Activated CD8-positive, alpha-beta memory T cell treated with anti-CD3 and anti-CD28 coated beads, Interleukin-2, amount 50 U/mL, for 1 hour (primary cell): ENCODE results near the gene BDP1.
"Not testable (repeated sequence)": the region's sequence is repeated elsewhere in the genome, so short reads cannot be mapped to it uniquely, and the experiment has no call there.

ENCODE experiments used
- DNase-seq: peaks from one replicate; pipeline ENCODE4 v3.0.0-alpha.2; 2020; ENCODE audit errors: extremely low read depth

BDP1 gene

GRCh38 chr5:71569748-71570509 is 114.5 kb downstream of the BDP1 start:
- DNase-seq = no peak

DNA sequence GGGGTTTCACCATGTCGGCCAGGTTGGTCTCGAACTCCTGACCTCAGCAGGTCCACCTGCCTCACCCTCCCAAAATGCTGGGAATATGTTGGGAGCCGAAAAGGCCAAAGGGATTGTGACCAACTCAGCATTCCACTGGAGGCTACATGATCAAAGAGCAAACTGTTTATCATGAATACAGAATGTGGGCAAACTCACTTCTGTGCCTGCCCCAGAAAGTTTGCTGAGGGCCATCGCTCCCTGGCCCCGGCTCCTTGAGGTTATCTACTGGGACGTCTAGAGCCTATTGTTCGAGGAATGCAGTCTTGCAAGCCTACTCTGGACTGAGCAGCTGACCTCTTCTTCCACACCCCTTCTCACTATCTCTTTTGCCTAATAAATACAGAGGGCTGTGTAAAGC is 116.4 kb downstream of the BDP1 start:
- not testable (repeated sequence) for DNase-seq

DNA sequence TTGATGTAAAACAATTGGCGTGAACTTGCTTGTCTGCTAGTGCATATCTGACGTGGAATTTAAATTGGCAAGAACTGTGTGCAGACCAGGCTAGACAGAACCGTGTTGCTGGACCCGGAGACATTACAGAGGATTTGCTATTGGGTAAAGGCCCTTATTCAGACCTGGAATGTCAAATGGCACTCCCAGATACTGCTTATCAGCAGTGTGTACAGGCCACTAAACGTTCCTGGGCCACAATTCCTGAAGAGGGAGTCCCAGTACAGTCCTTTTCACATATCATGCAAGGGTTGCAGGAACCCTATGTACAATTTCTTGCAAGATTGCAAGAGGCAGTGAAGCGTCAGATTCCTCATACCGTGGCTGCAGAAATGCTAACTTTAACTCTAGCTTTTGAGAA is 118.1 kb downstream of the BDP1 start:
- DNase-seq = no peak

GRCh38 chr5:71575588-71575987 is 120.1 kb downstream of the BDP1 start:
- DNase-seq = not testable (repeated sequence)

- no peak for DNase-seq
Measured at GRCh38 chr5:71576241-71576640, 120.8 kb downstream of the BDP1 start.

GRCh38 chr5:71577839-71578238 is 122.4 kb downstream of the BDP1 start:
- DNase-seq = not testable (repeated sequence)

- no peak for DNase-seq
Measured at GRCh38 chr5:71582945-71583584, 127.6 kb downstream of the BDP1 start.

- DNase-seq = no peak
Measured at GRCh38 chr5:71586052-71586940, 130.8 kb downstream of the BDP1 start.

DNA sequence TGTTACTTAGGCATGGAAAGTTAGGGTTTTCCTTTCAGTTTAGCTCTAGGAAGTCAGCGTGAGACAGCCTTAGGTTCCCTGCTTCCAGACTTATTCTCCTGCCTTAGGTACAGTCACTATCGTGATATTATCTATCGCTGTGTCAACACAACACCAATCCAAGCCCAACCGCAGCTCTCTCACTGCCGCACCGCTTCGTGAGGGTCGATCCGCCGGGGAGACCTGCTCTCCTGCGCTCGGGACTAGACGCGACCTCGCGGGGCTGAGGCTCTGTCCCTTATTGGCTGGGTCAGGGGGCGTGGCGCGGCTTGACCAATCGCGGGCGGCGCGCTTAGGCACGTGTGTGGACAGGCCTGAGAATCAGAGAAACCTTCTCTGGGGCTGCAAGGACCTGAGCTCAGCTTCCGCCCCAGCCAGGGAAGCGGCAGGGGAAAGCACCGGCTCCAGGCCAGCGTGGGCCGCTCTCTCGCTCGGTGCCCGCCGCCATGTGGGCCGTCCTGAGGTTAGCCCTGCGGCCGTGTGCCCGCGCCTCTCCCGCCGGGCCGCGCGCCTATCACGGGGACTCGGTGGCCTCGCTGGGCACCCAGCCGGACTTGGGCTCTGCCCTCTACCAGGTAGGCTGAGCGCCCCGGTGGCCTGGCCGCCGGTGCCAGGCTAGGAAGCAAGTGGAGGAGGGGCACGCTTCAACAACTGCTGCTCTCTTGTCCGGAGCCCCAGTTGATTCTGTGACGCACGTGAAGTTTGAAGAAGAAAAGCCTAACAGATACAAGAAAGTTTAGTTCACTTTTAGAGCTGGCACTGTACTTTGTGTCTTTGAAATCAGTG is 131.7 kb downstream of the BDP1 start, which contains the start of gene MCCC2:
Gene MCCC2, plus strand, starts transcription at position 400 of the 825 bp plus-strand sequence. Its CDS starts 86 bp downstream, at position 486.
- DNase-seq = peak; percentile 90

DNA sequence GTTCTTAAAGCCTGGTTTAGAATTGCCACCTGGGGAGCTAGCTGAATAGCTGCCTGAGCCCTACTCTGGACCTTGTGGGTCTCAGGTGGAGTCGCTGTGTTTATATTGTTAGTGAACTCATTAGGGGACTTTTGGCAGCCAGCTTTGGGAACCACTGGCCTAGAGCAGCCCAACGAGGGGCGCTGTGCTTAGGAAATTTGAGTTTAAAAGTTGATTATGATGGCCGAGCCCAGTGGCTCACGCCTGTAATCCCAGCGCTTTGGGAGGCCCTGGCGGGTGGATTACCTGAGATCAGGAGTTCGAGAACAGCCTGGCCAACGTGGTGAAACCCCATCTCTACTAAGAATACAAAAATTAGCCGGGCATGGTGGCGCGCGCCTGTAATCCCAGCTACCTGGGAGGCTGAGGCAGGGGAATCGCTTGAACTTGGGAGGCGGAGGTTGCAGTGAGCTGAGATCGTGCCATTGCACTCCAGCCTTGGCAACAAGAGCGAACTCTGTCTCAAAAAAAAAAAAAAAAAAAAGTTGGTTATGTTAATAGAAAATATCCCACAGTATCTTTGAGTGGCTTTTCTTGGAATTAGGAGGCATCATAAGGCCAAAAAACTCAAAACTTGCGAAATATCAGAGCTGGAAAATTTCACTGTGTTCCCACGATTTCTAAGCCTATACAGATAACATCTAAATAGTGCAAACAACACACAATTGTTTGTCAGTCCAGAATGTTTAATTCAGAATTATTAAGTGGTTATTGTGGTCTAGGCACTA is 132.5 kb downstream of the BDP1 start:
- DNase-seq = no peak

DNA sequence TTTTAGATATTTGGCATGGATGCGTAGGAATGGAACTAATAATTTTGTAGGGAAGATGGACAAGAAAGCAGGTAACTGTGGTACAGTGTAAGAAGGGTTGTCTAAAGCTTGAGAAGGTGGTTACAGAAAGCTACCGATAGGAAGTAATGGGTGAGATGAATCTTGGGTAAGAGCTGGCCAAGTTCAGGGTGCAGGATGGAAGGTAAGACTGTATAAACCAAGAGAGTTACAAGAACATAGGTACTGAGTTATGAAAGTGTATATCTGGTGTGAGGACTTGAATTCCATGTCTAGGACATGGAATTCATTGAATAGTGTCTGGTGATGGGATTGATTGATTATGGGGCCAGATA is 133.1 kb downstream of the BDP1 start:
- no peak for DNase-seq

DNA sequence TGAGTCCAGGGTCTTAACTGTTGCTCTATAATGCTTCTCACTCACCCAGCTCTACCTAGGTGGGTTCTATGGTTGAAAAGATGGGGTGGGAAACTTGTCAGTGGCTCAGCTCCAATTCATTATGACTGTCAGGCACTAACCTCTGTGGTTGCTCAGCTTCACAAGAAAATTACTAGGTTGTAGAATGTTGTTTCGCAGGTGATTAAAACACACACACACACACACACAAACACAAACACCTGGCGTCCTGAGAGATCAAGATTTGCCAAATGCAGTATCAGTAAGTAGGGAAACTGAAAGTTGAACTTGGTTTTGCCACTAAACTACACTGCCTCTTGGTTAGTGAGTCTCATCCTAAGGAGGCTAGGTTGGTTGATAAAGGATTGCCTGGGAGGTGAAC is 134.5 kb downstream of the BDP1 start:
- no peak for DNase-seq

DNA sequence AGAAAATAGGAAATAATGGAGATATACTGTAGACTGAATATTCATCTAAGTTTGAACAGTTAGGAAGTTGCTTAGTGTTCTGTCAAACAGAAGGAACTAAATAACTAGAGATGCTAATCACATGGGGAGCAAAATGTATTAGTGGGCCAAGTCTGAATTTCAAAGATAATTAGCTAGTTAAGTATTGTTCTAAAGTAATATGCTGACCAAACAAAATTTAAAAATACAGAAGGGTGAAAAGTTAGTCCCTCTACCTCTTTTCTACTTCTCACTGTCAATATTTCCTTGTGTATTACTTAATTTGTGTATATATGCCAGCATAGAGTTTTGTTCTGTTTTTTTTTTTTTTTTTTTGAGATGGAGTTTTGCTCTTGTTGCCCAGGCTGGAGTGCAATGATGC is 135.6 kb downstream of the BDP1 start:
- DNase-seq = no peak

DNA sequence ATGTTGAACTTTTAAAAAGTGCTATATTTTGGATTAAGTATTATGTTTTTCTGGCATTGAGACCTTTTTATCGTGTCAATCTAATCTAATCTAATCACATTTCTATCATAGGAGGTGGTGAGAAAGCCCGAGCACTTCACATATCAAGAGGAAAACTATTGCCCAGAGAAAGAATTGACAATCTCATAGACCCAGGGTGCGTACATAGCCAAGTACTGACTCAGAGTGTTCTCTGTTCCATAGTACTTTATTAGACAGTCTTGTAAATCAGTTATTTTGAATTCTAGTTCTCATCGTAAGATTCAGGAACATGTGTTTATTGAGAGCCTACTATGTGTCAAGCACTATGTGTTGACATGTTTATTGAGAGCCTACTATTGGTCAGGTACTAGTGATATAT is 140.7 kb downstream of the BDP1 start:
- no peak for DNase-seq

DNA sequence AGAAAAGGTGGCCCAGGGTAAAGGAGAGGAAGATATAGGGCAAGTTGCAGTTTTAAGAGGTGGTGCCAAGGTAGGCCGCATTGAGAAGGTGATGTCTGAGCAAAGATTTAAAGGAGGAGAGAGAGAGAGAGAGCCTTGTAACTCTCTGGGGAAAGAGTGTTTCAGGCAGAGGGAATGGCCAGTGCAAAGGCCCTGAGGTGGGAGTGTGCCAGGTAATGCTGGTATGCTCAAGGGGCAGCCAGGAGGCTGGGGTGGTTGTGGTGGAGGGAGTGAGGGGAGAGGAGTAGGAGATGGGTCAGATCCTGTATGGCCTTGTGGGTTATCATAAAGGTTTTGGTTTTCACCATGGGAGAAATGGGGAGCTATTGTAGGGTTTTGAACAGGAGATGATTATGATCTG is 141.6 kb downstream of the BDP1 start:
- no peak for DNase-seq

GRCh38 chr5:71600783-71601182 is 145.3 kb downstream of the BDP1 start:
- no peak for DNase-seq

- peak; percentile 54 for DNase-seq
Measured at GRCh38 chr5:71601222-71602026, 146.0 kb downstream of the BDP1 start.

DNA sequence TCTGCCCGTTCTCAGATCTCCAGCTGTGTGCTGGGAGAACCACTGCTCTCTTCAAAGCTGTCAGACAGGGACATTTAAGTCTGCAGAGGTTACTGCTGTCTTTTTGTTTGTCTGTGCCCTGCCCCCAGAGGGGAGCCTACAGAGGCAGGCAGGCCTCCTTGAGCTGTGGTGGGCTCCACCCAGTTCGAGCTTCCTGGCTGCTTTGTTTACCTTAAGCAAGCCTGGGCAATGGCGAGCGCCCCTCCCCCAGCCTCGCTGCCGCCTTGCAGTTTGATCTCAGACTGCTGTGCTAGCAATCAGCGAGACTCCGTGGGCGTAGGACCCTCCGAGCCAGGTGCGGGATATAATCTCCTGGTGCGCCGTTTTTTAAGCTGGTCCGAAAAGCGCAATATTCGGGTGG is 154.5 kb downstream of the BDP1 start:
- DNase-seq = not testable (repeated sequence)

DNA sequence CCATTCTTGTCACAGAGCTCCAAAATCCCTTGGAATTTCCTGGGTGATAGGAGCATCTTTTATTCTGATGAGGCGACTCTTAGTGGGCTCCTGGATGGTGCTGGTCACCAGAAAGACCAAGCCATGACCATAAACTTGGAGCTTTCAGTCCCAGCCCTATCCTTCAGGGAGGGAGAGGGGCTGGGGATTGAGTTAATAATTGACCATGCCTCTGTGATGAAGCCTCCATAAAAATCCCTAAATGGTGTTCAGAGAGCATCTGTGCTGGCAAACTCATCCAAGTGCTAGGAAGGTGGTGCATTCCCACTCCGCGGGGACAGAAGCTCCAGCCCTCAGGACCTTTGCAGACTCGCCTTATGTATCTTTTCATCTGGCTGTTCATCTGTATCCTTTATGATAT is 160.4 kb downstream of the BDP1 start:
- DNase-seq = no peak
